ENCODE results near the gene UIMC1.

GRCh38 chr5:176959051-176959450, 47.5 kb downstream of the UIMC1 start:
- TF ChIP-seq RFX5 (IDR thresholded peaks at IDR 0.05; ENCODE audit: low read length) = no peak
- peak; percentile 64 for TF ChIP-seq CTCF (IDR thresholded peaks at IDR 0.05)
- TF ChIP-seq EZH2phosphoT487 (IDR thresholded peaks at IDR 0.05; ENCODE audit: borderline replicate concordance, low read depth) = no peak
- no peak for TF ChIP-seq GABPA (IDR thresholded peaks at IDR 0.05; ENCODE audit: low read depth)
- no peak for TF ChIP-seq TEAD4 (IDR thresholded peaks at IDR 0.05; ENCODE audit: borderline replicate concordance, insufficient read depth)
- TF ChIP-seq EP300 (IDR thresholded peaks at IDR 0.05; ENCODE audit: borderline replicate concordance in 1 of 2, low read depth in 1 of 2, low read length in 1 of 2) = no peak
- TF ChIP-seq POLR2AphosphoS5 (IDR thresholded peaks at IDR 0.05; ENCODE audit: low read depth, low read length) = no peak
- no peak for TF ChIP-seq REST (IDR thresholded peaks at IDR 0.05; ENCODE audit: low read depth, low read length)
- no peak for TF ChIP-seq FOXM1 (IDR thresholded peaks at IDR 0.05; ENCODE audit: low read depth)
- no peak for TF ChIP-seq IRF3 (IDR thresholded peaks at IDR 0.05; ENCODE audit: low read depth, low read length)
- no peak for TF ChIP-seq PBX3 (IDR thresholded peaks at IDR 0.05)
- TF ChIP-seq RAD21 (IDR thresholded peaks at IDR 0.05; ENCODE audit: low read length) = peak; percentile 80
